Activated naive CD8-positive, alpha-beta T cell treated with anti-CD3 and anti-CD28 coated beads for 36 hours (primary cell): ENCODE data around the gene POLG2. TPM values are rescaled to one million over a fixed set of nuclear protein-coding genes. Genes with fewer than 3 reads are reported as not detected.
A peak's percentile ranks its signal among the peaks of the same experiment; 100 is the strongest.

ENCODE experiments used
- DNase-seq: peaks from one replicate; pipeline ENCODE4 v3.0.0; 2021
- H3K27ac Mint-ChIP-seq: one replicate; pipeline ENCODE4 v1.8.0; 2022; ENCODE audit warnings: mild to moderate bottlenecking, moderate library complexity, mixed read lengths
- H3K27me3 Mint-ChIP-seq: one replicate; pipeline ENCODE4 v1.8.0; 2022; ENCODE audit warnings: mild to moderate bottlenecking, mixed read lengths
- H3K36me3 Mint-ChIP-seq: one replicate; pipeline ENCODE4 v1.8.0; 2021; ENCODE audit warnings: mild to moderate bottlenecking, mixed read lengths
- H3K4me1 Mint-ChIP-seq: one replicate; pipeline ENCODE4 v1.8.0; 2021; ENCODE audit warnings: mixed read lengths
- H3K4me3 Mint-ChIP-seq: one replicate; pipeline ENCODE4 v1.8.0; 2022; ENCODE audit warnings: mild to moderate bottlenecking, moderate library complexity, mixed read lengths
- H3K9me3 Mint-ChIP-seq: one replicate; pipeline ENCODE4 v1.8.0; 2022; ENCODE audit warnings: mixed read lengths
- total RNA-seq, 2 experiments: library from RNA; stranded (reverse); gene quantifications; one replicate each; pipeline ENCODE4 v1.2.3, GENCODE V29; 2021

Gene POLG2
- total RNA-seq, 2 experiments from 2014 or later = 28.6 to 32.8 TPM

DNA sequence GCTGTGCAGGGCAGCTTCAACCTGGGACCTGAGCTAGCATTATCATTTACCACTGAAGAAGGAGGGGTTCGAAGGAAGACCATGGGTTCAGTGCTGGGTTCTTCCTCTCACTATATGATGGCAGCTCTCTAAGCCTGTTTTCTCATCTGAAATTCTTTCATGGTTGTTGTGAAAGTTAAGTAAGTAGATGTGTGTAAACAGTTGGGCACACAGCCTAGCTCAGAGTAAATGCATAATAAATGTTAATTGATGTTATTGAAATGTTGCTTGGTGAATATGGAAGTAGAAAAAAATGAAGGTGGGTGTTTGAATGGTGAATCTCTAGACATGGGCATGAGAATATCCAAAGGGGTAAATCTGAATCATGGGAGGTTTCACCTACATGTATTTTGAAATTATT lies 19.0 kb upstream of the POLG2 start:
- no peak overlapping the region for H3K27ac Mint-ChIP-seq
- H3K27me3 Mint-ChIP-seq = no peaks in the 10 kb centered on the region
- no peak for DNase-seq
- peaks cover 29% of the 10 kb centered on the region for H3K4me1 Mint-ChIP-seq
- H3K4me3 Mint-ChIP-seq = no peak overlapping the region
- H3K36me3 Mint-ChIP-seq = peaks cover 12% of the 10 kb centered on the region
- no peaks in the 10 kb centered on the region for H3K9me3 Mint-ChIP-seq

DNA sequence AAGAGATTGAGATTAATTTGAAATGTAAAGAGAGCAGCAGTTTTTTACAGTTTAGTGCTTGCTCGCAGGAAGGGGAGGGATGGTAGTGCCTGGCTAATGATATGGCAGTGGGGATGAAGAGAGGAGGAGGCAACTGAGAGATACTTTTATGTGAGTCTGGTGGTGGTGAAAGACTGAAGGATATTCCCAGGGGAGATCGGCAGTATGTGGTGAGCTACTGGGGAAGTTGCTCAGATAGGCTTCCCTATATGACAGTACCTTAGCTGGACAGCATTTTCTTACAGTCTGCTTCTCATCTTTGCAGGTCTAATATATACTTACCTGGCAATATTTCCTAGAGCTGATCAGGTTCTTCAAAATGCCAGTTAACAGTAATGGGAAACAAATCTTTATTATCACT lies 18.6 kb upstream of the POLG2 start:
- Mint-ChIP-seq H3K27me3 (no peaks in the 10 kb centered on the region), H3K27ac (no peak overlapping the region), H3K4me1 (peaks cover 29% of the 10 kb centered on the region), H3K36me3 (peaks cover 14% of the 10 kb centered on the region), H3K9me3 (no peaks in the 10 kb centered on the region), H3K4me3 (no peak overlapping the region)
- DNase-seq = no peak

DNA sequence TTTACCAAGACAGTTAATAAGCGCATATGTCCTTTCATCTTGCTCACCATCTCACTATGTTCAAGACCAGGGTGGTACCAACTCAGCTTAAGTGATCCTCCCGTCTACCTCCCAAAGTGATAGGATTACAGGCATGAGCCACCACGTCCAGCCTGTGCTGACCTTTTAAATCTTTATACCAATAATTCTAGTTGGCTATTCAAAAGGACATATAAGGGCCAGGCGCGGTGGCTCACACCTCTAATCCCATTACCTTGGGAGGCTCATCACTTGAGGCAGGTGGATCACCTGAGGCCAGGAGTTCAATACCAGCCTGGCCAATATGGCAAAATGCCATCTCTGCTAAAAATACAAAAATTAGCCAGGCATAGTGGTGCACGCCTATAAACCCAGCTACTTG lies 12.3 kb upstream of the POLG2 start:
- peak overlapping the region; percentile 54 for H3K4me3 Mint-ChIP-seq
- H3K9me3 Mint-ChIP-seq = no peaks in the 10 kb centered on the region
- H3K27ac Mint-ChIP-seq = no peak overlapping the region
- peaks cover 35% of the 10 kb centered on the region for H3K4me1 Mint-ChIP-seq
- DNase-seq = no peak
- H3K36me3 Mint-ChIP-seq = peaks cover 33% of the 10 kb centered on the region
- no peaks in the 10 kb centered on the region for H3K27me3 Mint-ChIP-seq

- peaks cover 37% of the 10 kb centered on the region for H3K4me1 Mint-ChIP-seq
- peak overlapping the region; percentile 98 for H3K4me3 Mint-ChIP-seq
- H3K27ac Mint-ChIP-seq = no peak overlapping the region
- no peak for DNase-seq
- H3K27me3 Mint-ChIP-seq = no peaks in the 10 kb centered on the region
- H3K36me3 Mint-ChIP-seq = peaks cover 37% of the 10 kb centered on the region
- H3K9me3 Mint-ChIP-seq = no peaks in the 10 kb centered on the region
These were observed 11.8 kb upstream of the POLG2 start for GRCh38 chr17:64508683-64509082.

DNA sequence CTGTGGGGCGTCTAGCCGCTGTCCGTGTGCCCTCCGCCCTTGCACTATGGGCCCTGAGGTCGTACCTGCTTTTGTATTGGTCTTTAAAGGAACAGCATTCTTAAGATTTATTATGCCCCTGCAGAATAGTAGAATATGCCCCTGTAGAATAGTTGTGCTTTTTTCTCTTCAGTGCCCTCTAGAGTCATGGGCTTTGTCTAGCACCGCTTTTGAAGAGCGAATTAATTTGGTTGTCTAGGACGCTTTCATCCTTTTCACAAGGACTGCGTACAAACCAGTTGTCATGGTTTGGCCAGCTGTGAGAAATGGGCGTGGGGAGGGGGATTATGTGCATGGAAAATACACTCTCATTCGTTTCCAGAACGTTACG lies 10.5 kb upstream of the POLG2 start:
- Mint-ChIP-seq H3K27ac (peak overlapping the region; percentile 100), H3K9me3 (no peaks in the 10 kb centered on the region), H3K36me3 (peaks cover 49% of the 10 kb centered on the region), H3K27me3 (no peaks in the 10 kb centered on the region), H3K4me3 (peak overlapping the region; percentile 98), H3K4me1 (peaks cover 41% of the 10 kb centered on the region)
- DNase-seq = peak; percentile 37

- DNase-seq = peak; percentile 94
- Mint-ChIP-seq H3K27ac (peak within 1 kb of the TSS; percentile 100), H3K36me3 (peaks cover 55% of the 10 kb centered on the region), H3K9me3 (no peaks in the 10 kb centered on the region), H3K4me3 (peak within 1 kb of the TSS; percentile 98), H3K4me1 (peaks cover 43% of the 10 kb centered on the region), H3K27me3 (no peaks in the 10 kb centered on the region)
These were observed 9.9 kb upstream of the POLG2 start, which contains the start of gene CEP95 for GRCh38 chr17:64506576-64507412. CEP95 (plus strand) TSS chr17:64506977; CDS start chr17:64507098, 121 bp downstream.

DNA sequence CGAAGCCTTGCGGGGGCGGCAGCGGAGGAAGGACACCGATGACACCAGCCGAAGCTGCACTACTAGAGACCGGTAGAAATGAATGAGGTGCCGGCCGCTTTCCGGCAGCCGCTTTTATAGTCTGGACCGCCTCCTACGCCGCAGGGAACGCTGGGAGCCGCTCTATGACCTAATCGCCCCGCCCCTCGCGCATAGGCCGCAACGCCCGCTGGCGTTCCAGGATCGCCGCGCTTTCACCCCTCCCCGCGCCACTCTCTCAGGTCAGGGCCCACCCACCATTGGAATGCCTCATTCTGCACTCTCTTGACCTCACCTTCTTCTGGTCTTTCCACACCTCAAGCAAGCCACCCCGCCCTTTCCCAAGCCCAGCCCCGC lies 9.3 kb upstream of the POLG2 start, which contains the start of gene DDX5:
TSS of gene DDX5 (minus strand) at position 89 of the 375 bp plus-strand sequence. CDS start 170 bp downstream, outside the sequence.
- DNase-seq = peak; percentile 96
- peaks cover 61% of the 10 kb centered on the region for H3K36me3 Mint-ChIP-seq
- peaks cover 43% of the 10 kb centered on the region for H3K4me1 Mint-ChIP-seq
- peak within 1 kb of the TSS; percentile 100 for H3K27ac Mint-ChIP-seq
- peak within 1 kb of the TSS; percentile 98 for H3K4me3 Mint-ChIP-seq
- H3K27me3 Mint-ChIP-seq = no peaks in the 10 kb centered on the region
- no peaks in the 10 kb centered on the region for H3K9me3 Mint-ChIP-seq

- Mint-ChIP-seq H3K4me3 (peak overlapping the region; percentile 98), H3K27me3 (no peaks in the 10 kb centered on the region)
These were observed 8.7 kb upstream of the POLG2 start for GRCh38 chr17:64505340-64506200.

GRCh38 chr17:64504769-64505339 lies 8.0 kb upstream of the POLG2 start:
- Mint-ChIP-seq H3K27me3 (no peaks in the 10 kb centered on the region), H3K9me3 (no peaks in the 10 kb centered on the region), H3K4me3 (peak overlapping the region; percentile 98), H3K27ac (peak overlapping the region; percentile 100), H3K36me3 (peaks cover 72% of the 10 kb centered on the region), H3K4me1 (peaks cover 55% of the 10 kb centered on the region)
- no peak for DNase-seq

More at GRCh38 chr17:64505340-64506200, 8.7 kb upstream of the POLG2 start:
- peak; percentile 84 for DNase-seq
- no peaks in the 10 kb centered on the region for H3K9me3 Mint-ChIP-seq
- H3K36me3 Mint-ChIP-seq = peaks cover 66% of the 10 kb centered on the region
- peaks cover 48% of the 10 kb centered on the region for H3K4me1 Mint-ChIP-seq
- H3K27ac Mint-ChIP-seq = peak overlapping the region; percentile 100

DNA sequence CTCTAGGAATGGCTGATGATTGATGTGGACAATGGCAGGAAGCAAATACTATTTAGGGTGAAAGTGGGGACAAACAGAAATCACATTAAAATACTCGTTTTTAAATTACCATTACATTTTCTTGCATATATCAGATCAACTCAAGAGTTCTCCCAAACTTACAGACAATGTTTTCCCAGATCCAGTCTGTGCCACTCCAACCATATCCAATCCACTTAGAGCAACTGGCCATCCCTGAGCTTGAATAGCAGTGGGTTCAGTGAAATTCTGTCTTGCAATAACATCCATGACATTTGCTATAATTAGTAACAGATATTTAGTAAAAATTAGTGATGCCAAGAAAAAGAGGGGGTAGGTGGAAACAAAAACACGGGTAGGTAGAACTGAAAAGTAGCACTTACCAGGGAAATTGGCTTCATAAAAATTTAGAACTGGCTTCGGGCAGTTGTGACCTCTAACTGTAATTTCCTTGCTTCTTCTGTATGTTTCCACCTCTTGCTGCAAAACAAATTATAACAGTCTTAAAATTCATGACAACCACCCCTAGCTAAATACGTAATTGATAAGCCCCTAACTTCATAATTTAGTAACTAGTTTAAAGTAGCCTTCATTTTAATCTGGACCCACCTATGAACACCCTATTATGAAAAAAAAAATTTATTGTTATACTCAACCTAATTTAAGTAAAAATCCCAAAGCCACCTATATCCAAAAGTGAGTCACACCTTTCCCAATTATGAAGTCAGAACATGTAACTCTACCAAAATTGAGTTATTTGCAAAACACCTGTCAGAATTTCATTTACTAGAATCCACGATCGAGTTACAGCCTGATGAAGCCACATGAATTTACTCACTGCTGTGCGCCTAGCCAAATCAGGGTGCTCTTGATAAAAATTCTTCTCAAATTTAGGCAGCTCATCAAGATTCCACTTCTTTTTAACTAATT lies 7.2 kb upstream of the POLG2 start:
- Mint-ChIP-seq H3K27ac (peak overlapping the region; percentile 100), H3K27me3 (no peaks in the 10 kb centered on the region), H3K9me3 (no peaks in the 10 kb centered on the region), H3K4me3 (peak overlapping the region; percentile 98), H3K4me1 (peaks cover 57% of the 10 kb centered on the region), H3K36me3 (peaks cover 74% of the 10 kb centered on the region)
- DNase-seq = no peak

DNA sequence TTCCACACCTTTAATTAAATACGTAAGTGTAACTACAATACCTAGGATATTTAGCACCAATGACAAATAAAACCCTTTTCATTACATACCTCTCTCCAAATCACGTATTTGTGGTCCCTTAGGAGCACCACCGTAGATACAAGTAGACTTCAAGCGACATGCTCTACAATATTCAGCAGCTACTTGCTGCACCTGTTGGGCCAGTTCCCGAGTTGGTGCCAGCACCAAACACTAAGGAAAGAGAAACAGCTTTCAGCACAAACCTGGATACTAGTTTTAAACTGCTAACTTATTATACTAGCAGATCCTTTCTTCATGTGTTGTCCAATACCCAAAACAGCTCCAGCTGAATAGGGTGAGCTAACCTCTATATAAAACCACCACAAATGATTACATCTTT lies 6.5 kb upstream of the POLG2 start:
- peak overlapping the region; percentile 44 for H3K4me3 Mint-ChIP-seq
- H3K27ac Mint-ChIP-seq = peak overlapping the region; percentile 57
- no peaks in the 10 kb centered on the region for H3K9me3 Mint-ChIP-seq
- H3K4me1 Mint-ChIP-seq = peaks cover 59% of the 10 kb centered on the region
- no peak for DNase-seq
- H3K36me3 Mint-ChIP-seq = peaks cover 74% of the 10 kb centered on the region
- H3K27me3 Mint-ChIP-seq = no peaks in the 10 kb centered on the region

GRCh38 chr17:64502809-64503208 lies 6.0 kb upstream of the POLG2 start:
- no peak for DNase-seq
- Mint-ChIP-seq H3K9me3 (no peaks in the 10 kb centered on the region), H3K36me3 (peaks cover 73% of the 10 kb centered on the region), H3K27ac (peak overlapping the region; percentile 47), H3K27me3 (no peaks in the 10 kb centered on the region), H3K4me1 (peaks cover 62% of the 10 kb centered on the region), H3K4me3 (peak overlapping the region; percentile 46)

DNA sequence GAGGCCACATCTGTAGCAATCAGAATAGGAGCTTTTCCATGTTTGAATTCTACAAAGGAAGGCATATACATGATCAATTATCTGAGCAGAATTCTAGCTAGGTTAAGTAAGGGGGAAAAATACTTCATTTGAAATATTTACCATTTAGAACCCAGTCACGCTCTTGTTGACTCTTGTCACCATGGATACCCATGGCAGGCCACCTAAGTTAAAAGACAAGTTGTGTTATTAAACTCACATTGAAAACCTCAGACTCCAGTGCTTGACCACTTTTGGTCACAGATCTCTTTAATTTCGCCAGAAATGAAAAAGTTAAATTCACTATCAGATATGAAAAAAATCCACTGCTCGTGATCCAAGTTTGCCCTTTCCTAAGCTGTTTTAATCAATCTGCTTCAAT lies 5.2 kb upstream of the POLG2 start:
- no peak for DNase-seq
- peaks cover 71% of the 10 kb centered on the region for H3K36me3 Mint-ChIP-seq
- peak overlapping the region; percentile 3 for H3K4me3 Mint-ChIP-seq

More for the DNA sequence above, 5.2 kb upstream of the POLG2 start:
- H3K27me3 Mint-ChIP-seq = no peaks in the 10 kb centered on the region
- H3K4me1 Mint-ChIP-seq = peaks cover 67% of the 10 kb centered on the region
- peak overlapping the region; percentile 66 for H3K27ac Mint-ChIP-seq
- H3K9me3 Mint-ChIP-seq = no peaks in the 10 kb centered on the region
